GM12892 (cell line): Measurements from ENCODE around the gene WFDC5.

Experiments
- POLR2A ChIP-seq: IDR thresholded peaks from 2 replicates; pipeline ENCODE4 v1.6.1; 2011; ENCODE audit warnings: low read depth, low read length, control low read depth
- POLR2AphosphoS5 ChIP-seq: IDR thresholded peaks from 2 replicates; pipeline ENCODE4 v1.6.1; 2011; ENCODE audit warnings: low read depth, low read length, control low read depth
- TAF1 ChIP-seq: IDR thresholded peaks from 2 replicates; pipeline ENCODE4 v1.6.1; 2011; ENCODE audit warnings: low read depth, mild to moderate bottlenecking, control low read depth, low read length, borderline replicate concordance

DNA sequence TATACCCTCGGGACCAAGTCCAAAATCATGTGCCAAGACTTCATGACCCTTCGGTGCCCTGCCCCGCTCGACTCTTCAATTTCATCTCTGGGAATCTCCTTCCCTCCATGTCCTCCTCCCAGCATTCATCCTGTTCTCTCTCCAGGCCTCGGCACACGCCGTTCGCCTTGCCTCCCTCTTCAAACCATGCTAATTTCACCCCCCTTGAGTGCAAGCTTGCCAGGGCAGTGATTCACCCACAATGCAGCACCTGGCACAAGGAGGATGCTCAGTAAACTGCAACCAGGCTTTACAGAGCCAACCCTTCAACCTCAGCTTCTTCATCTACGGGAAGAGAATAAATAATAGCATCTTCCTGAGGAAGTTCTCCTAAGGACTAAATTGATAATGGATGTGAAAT, 18.2 kb downstream of the WFDC5 start:
- TF ChIP-seq POLR2AphosphoS5, result no peak
- no peak for TF ChIP-seq TAF1
- TF ChIP-seq POLR2A, result no peak
